ENCODE data around the gene KCNA10.

The KCNA10 gene

DNA sequence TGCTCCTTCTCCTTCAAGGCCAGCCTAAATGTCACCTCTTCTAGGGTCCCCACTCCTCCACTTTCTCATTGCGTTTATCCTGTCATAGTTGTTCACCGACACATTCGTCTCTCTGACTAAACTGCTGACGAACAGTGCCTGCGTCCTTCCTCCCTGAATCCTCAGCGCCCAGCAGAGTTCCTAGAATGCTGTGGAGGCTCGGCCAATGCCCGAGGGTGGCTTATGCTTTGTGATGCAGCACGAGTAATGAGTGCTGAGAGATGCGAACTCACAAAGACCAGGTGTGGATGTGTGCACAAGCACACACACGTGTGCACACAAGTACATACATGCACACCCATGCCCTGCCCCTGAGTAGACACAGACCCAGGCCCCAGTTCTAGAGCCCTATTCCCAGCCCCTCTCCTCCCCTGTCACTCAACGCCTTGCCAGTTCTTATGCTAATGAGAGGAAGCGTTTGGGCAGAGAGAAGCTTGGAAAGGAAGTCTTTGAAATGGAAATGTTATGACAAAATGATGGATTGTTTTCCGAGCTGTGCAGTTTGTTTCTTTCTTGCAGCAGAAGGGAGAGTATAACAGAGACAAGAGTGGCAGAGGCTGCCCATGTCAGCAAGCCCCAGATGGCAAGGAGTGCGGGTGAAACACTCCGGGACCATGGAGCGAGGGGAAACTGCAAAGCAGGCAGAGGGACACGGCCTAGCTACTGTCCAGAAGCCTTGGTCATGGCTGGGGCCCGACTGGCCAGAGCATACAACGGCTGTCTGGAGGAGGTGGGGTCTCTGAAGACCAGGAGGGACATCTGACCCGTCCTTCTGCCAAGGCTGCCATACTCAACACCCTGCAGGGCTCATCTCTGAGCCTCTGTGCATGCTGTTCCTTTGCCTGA lies 24.2 kb downstream of the KCNA10 start:
- DNase-seq, result no peak

- no peak for DNase-seq
These were observed 24.9 kb downstream of the KCNA10 start for GRCh38 chr1:110494036-110494435.

- DNase-seq, result no peak
These were observed 25.8 kb downstream of the KCNA10 start for GRCh38 chr1:110493059-110493699.

GRCh38 chr1:110492573-110492972 lies 26.4 kb downstream of the KCNA10 start:
- no peak for DNase-seq

GRCh38 chr1:110490791-110491451 lies 28.1 kb downstream of the KCNA10 start:
- no peak for DNase-seq

DNA sequence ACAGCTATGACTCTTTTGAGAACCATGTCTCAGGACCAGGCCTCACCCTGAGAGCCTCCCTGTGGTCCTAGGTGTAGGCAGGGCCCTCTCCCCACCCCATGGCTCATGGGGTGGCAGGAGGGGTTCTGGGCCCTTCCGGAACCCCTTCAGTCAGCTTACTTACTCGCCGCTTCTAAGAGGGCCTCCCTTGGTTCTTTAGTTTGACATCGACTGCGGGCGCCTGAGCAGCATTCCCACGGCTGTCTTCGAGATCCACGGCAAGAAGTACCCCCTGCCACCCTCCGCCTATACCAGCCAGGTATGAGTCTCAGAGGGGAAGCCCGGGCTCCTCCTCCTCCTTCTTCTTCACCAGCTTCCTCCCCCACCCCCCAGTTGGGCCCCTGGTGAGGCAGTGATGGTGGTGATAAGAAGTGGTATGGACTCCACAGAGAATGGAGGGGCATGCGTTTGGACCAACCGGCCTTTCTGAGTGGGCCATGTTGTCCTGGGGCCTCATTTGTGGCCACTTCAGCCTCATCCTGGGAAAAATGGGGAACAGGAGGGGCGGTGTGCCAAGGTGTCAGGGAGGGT lies 28.9 kb downstream of the KCNA10 start:
- DNase-seq, result no peak

DNA sequence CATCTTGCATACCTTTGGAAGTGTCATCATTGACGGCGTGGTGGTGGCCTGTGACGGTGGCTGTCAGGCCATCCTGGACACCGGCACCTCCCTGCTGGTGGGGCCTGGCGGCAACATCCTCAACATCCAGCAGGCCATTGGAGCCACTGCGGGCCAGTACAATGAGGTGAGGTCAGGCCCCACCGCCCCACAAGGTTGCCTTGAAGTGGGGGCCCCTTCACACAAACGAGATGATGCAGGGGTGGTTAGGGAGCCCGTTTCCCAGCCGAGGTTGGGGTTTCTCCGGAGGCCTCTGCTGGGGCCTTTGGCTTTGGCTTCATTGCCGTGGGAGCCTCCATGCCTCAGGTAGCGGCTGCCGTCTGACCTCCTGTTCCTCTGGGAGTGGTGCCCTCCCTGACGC lies 29.6 kb downstream of the KCNA10 start:
- DNase-seq, result no peak

- no peak for DNase-seq
These were observed 30.1 kb downstream of the KCNA10 start for GRCh38 chr1:110488867-110489266.

DNA sequence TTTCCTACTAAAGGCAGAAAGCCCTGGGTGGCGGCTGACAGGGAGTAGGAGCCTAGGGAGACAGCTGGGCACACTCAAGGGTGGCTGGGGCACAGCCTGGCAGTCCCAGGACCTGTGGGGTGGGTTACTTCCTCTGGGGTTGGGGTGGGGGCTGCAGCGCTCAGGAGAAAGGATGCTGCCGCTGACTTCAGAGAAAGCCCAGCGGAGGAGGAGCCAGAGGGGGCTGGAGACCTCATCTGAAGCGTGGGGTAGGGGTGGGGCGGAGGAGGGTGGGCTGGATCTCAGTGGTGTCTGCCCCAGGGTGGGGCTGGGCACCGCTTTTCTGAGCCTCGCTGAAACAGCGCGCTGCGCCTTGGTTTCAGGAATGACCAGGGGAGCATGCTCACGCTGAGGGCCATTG lies 30.8 kb downstream of the KCNA10 start:
- DNase-seq, result no peak

GRCh38 chr1:110487726-110488125 lies 31.2 kb downstream of the KCNA10 start:
- DNase-seq, result no peak

- no peak for DNase-seq
These were observed 33.2 kb downstream of the KCNA10 start for GRCh38 chr1:110485725-110486124.

GRCh38 chr1:110484801-110485200 lies 34.2 kb downstream of the KCNA10 start:
- no peak for DNase-seq

DNA sequence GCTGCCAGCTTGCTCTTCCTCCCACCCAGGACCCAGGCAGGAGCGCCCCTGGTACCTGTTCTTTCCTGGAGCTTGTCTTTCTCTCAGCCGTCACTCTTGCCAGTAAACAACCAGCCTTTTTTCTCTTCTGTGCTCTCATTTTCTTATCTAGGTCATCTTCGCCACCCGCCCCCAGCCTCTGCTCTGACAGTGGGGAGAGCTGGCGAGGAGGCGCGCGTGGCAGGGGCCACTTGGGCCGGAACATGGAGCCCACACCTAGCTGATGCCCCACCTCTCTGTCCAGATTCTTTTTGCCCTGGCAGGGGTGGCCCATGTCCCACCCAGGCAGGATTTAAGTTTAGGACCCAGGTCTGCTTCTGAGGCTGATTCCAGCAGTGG lies 35.7 kb downstream of the KCNA10 start:
- DNase-seq, result no peak

DNA sequence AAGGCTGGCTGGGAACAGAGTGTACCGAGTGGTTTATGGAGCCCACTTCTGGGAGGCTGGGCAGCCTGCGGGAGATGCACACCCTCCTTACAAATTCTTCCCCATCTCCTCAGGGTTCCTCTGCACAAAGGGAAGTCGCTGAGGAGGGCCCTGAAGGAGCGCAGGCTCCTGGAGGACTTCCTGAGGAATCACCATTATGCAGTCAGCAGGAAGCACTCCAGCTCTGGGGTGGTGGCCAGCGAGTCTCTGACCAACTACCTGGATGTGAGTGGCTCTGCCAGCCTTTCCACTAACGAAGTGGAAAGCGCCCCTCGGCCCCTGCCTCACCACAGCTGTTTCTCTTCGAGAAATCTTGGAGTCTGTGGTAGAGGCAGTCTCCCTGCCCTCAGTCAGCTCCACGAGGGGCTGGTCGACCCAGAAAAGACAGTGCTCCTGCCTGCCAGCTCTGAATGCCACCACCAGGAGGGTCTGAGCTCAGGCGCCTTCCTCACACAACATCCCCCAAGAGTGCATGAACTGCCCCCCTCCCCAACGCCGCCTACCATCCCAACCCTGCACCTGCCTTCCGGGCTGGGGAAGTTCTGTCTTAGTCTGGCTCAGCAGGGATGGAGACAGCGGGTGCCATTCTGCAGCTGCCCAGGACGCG lies 36.2 kb downstream of the KCNA10 start:
- DNase-seq, result no peak

- DNase-seq, result no peak
These were observed 36.9 kb downstream of the KCNA10 start for GRCh38 chr1:110481968-110482623.

DNA sequence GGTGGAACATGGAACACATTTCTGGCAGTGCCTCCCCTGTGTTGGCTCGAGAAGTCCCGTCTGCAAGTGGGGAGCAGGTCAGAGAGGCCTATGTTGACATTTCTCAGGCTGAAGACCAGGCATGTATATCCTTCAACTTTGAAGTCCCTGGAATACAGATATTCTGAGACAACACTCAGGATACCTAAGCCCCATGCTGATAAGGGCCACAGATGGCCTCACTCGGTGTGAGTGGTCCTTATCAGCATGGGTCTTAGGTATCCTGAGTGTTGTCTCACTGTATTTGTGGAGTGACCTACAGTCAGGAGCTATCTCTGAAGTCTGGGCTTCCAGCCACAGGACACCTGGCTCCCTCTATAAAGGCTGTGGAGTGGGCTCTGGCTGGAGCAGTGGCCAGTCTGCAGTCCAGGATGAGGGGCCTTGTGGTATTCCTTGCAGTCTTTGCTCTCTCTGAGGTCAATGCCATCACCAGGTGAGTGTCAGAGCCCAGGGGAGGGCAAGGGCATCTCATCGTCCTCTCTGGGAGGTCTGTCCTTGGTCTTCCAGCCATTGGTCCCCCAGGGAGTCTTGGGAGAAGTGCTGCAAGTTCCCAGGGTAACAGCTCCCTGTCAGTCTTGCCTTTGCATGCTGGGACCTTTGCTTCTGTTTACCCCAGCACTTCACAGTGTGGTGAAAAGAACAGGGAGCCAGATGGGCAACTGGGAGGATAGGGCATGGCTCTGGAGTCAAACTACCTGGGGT lies 38.4 kb downstream of the KCNA10 start:
- DNase-seq, result no peak

GRCh38 chr1:110478886-110479285 lies 40.1 kb downstream of the KCNA10 start:
- DNase-seq, result no peak

DNA sequence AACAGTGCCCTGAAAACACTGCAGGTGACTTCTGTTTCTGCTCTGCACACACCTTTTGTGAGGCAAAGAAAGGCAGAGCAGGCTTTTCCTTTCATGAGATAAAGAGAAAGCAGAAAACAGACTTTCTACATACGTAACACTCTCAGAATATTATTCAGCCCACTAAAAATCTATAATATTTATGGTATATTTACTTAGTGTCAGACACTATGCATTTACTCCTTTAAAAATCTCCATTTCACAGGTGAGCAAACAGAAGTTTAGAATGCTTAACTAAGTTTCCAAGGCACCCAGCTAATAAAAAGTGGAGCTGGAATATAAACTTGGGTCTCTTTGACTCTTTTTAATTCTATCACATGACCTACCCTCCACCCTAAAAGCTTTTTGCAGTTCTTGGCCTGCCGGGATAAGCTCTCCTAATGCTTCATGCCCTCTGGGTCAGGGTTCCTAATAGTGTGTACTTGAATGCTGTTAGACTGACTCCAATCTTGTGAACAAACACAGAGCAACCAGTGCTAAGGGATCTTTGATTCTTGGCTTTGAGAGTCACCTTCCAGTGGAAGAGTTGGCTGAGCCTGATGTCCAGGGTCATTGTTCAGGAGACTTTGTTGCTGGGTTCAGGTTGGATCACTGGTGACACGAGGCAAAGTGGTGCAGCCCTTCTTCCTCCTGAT lies 40.9 kb downstream of the KCNA10 start:
- DNase-seq, result no peak

DNA sequence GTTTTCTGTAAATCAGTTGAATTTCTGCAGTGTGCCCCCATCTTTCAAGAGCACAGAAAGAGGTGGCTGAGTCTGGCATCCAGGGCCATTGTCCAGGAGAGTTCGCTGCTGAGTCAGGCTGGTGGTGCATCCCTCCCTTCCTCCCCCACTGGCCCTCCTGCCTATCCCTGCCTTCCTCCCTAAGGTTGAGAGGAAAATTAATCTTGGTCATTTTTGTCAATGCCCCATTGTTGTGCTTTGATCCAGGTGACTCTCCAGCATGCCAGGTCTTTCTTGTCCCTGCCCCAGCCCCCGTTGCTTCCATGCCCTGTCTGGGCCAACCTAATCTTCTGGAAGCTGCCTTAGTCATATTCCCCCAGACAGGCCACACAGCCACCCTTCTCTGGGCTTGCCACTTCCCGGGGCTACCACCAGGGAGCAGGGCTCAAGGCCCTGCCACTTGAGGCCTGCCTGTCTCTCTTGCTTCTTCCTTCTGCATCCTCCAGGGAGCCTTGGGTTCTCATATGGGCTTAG lies 41.5 kb downstream of the KCNA10 start:
- DNase-seq, result no peak

- DNase-seq, result no peak
These were observed 41.9 kb downstream of the KCNA10 start for GRCh38 chr1:110477041-110477440.

All from CD4-positive, alpha-beta T cell treated with Interleukin-6 for 4 hours (primary cell).